Activated T-helper 1 cell treated with anti-CD3 and anti-CD28 coated beads, Interleukin-12 subunit alpha, Interleukin-12 subunit beta, Interleukin-2, Interleukin-4 antibody, amounts not matched to agents 30 ng/mL and 10 ng/mL and 1 ng/mL, durations not matched to agents 14 hours and 24 hours and 36 hours (primary cell): ENCODE measurements around the gene S100A7. TPM values are rescaled to one million over a fixed set of nuclear protein-coding genes. Genes with fewer than 3 reads are reported as not detected.

Experiments used
- DNase-seq: peaks from one replicate; pipeline ENCODE4 v3.0.0; 2021; ENCODE audit warnings: low spot score
- H3K27ac Mint-ChIP-seq: one replicate; pipeline ENCODE4 v1.8.0; 2021; ENCODE audit warnings: mild to moderate bottlenecking, mixed read lengths
- H3K27me3 Mint-ChIP-seq: one replicate; pipeline ENCODE4 v1.8.0; 2022; ENCODE audit warnings: mild to moderate bottlenecking, moderate library complexity, mixed read lengths; ENCODE audit not compliant: insufficient read depth
- H3K36me3 Mint-ChIP-seq: one replicate; pipeline ENCODE4 v1.8.0; 2021; ENCODE audit warnings: low read depth, mixed read lengths
- H3K4me1 Mint-ChIP-seq: one replicate; pipeline ENCODE4 v1.8.0; 2021; ENCODE audit warnings: low read depth, mixed read lengths
- H3K4me3 Mint-ChIP-seq: one replicate; pipeline ENCODE4 v1.8.0; 2021; ENCODE audit warnings: mild to moderate bottlenecking, moderate library complexity, mixed read lengths
- H3K9me3 Mint-ChIP-seq: one replicate; pipeline ENCODE4 v1.8.0; 2021; ENCODE audit warnings: mixed read lengths
- intact Hi-C: fragments of 100-400 bp; cut with micrococcal nuclease; formaldehyde crosslinking; loops from one replicate; pipeline ENCODE4 v1.15.1; 2024
- total RNA-seq: library from RNA; stranded (reverse); gene quantifications from 2 replicates; pipeline ENCODE4 v1.2.3, GENCODE V29; 2022

The S100A7 gene
- total RNA-seq, 1 donor from 2014 or later: not detected

DNA sequence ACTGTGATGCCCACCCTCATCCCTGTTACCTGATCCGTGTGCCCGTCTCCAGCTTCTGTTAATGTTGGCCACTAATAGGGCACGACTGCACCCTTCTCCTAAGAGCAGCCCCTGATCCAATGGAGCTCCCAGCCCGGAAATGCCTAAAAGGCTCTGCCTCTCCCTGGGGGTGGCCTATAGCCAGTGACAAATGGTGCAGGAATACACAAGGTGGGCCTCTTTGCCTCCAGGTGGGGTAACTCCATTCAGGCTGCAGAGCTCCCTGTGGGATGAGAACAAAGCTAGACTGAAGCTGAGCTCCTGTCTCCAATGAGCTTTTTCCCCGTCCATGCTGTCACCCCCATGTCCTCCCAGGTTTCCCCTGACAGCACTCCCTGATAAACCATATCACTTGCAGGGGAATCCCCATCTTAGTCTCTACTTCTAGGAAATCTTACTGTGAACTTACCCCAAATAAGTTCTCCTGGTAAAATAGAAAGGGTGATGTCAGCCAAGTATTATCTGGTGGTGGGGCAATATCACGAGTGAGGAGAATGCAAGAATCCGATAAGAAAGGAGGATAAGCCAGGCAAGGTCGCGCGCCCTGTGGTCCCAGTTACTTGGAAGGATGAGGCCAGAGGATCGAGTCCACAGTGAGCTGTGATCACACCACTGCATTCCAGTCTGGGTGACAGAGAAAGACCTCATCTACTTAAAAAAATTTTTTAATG, 25.6 kb downstream of the S100A7 start:
- Mint-ChIP-seq H3K9me3 (no peaks in the 10 kb centered on the region), H3K36me3 (no peaks in the 10 kb centered on the region), H3K27me3 (peaks cover 4% of the 10 kb centered on the region), H3K4me3 (no peak overlapping the region), H3K27ac (no peak overlapping the region), H3K4me1 (no peaks in the 10 kb centered on the region)
- DNase-seq: no peak
- intact Hi-C loops: no loop called here

- H3K4me3 Mint-ChIP-seq: no peak overlapping the region
- H3K36me3 Mint-ChIP-seq: no peaks in the 10 kb centered on the region
- no peak for DNase-seq
- peaks cover 7% of the 10 kb centered on the region for H3K27me3 Mint-ChIP-seq
- H3K27ac Mint-ChIP-seq: no peak overlapping the region
- no peaks in the 10 kb centered on the region for H3K4me1 Mint-ChIP-seq
- H3K9me3 Mint-ChIP-seq: no peaks in the 10 kb centered on the region
- intact Hi-C loops: no loop called here
Observed at GRCh38 chr1:153432874-153433681, 27.4 kb downstream of the S100A7 start.

GRCh38 chr1:153431928-153432327, 28.5 kb downstream of the S100A7 start:
- Mint-ChIP-seq H3K4me1 (no peaks in the 10 kb centered on the region), H3K9me3 (no peaks in the 10 kb centered on the region), H3K27ac (no peak overlapping the region), H3K4me3 (no peak overlapping the region), H3K36me3 (no peaks in the 10 kb centered on the region), H3K27me3 (peaks cover 7% of the 10 kb centered on the region)
- DNase-seq: no peak
- intact Hi-C loops: no loop called here

DNA sequence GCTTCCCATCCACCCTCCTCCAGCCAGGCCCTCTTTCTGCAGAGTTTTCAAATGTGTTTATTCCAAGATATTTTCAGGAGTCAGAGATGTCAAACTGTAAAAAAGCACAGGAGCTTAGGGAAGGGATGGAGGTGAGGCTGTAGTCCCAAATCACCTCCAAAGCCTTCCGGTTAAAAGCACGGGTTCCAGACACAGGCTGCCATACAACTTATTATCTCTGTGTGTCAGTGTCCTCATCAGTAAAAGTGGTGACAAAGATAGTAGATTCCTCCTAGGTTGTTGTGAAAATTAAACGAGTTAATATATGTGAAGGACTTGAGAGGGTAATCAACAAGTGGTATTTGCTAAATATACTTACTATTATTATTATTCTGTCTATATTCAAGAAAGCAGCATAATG, 29.0 kb downstream of the S100A7 start:
- Mint-ChIP-seq H3K4me1 (no peaks in the 10 kb centered on the region), H3K36me3 (no peaks in the 10 kb centered on the region), H3K9me3 (no peaks in the 10 kb centered on the region), H3K27me3 (peaks cover 7% of the 10 kb centered on the region), H3K4me3 (no peak overlapping the region), H3K27ac (no peak overlapping the region)
- DNase-seq: no peak
- intact Hi-C loops: no loop called here

DNA sequence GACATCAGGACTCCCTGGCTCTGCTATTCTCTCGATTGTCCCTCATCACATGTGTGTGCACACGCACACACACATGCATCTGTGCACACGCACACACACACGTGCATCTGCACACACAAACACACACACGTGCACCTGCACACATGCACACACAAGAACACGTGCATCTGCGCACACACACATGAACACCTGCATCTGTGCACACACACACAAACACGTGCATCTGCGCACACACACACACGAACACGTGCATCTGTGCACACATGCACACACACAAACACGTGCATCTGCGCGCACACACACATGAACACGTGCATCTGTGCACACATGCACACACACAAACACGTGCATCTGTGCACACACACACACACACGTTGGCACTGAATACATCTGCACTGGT, 29.4 kb downstream of the S100A7 start:
- Mint-ChIP-seq H3K36me3 (no peaks in the 10 kb centered on the region), H3K4me3 (no peak overlapping the region), H3K27ac (no peak overlapping the region), H3K4me1 (no peaks in the 10 kb centered on the region), H3K9me3 (no peaks in the 10 kb centered on the region), H3K27me3 (peaks cover 7% of the 10 kb centered on the region)
- intact Hi-C loops: no loop called here
- no peak for DNase-seq

DNA sequence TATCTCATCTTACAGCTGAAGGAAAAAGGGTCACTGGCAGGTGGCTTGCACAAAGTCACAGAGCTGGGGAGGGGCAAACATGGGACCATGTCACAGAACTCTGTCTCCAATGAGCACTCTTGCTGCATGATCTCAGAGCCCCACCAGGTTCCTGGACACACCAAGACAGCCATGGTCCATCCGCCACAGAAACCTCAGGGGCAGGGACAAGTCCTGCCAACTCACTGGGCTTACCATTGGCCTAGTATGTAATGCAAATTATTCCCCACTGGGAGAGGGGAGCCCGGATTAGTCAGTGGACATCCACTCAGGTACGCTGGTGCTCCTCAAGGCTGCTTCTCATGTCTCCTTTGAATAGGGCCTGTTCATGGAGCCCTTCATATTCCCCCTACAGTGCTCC, 29.9 kb downstream of the S100A7 start:
- intact Hi-C loops: no loop called here
- peaks cover 7% of the 10 kb centered on the region for H3K27me3 Mint-ChIP-seq

GRCh38 chr1:153430166-153430553, 30.3 kb downstream of the S100A7 start:
- intact Hi-C loops: no loop called here
- DNase-seq: no peak
- Mint-ChIP-seq H3K36me3 (no peaks in the 10 kb centered on the region), H3K4me1 (no peaks in the 10 kb centered on the region), H3K9me3 (no peaks in the 10 kb centered on the region), H3K27me3 (peaks cover 7% of the 10 kb centered on the region), H3K27ac (no peak overlapping the region), H3K4me3 (no peak overlapping the region)

More for the DNA sequence above, 29.9 kb downstream of the S100A7 start:
- DNase-seq: no peak
- no peaks in the 10 kb centered on the region for H3K4me1 Mint-ChIP-seq
- H3K9me3 Mint-ChIP-seq: no peaks in the 10 kb centered on the region
- H3K36me3 Mint-ChIP-seq: no peaks in the 10 kb centered on the region
- no peak overlapping the region for H3K27ac Mint-ChIP-seq
- H3K4me3 Mint-ChIP-seq: no peak overlapping the region

DNA sequence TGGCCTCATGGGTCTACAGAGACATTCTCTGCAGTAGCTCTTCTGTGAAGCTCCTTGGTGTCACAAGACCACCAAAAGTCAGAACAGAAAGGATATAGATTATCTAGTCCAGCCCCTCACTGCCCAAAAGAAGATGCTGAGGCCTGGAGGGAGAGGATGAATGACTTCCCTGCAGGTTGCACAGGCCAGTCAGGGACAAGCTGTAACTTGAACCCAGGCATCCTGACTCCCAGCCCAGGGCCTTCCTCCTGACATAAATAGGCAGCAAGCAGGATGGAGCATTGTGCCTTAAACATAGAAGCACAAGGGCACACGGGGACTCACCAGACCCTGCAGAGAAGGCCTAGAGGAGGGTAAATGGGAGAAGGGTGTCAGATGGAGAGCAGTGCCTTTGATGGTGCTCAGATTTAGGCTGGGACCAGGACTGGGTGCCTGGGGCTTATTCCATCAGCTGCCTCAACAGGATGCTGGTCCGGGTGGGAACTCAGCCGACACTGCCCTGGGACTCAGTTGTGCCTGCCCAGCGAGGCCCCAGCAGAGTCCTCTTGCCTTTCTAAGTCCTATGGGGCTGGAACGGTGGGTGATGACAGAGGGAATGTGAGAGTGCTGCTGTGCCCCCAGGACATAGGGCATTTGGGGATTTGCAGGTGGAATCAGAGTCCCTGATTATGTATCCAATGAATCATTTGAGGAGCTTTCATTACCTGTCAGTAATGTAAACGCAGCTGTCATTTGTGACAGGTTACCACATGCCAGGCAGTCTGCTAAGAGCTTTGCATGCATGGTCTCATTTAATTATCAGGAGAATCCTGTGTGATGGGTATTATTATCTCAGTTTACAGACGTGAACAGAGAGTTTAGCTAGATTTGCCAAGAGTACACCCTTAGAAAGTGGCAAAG, 30.9 kb downstream of the S100A7 start:
- Mint-ChIP-seq H3K36me3 (no peaks in the 10 kb centered on the region), H3K4me1 (no peaks in the 10 kb centered on the region), H3K27me3 (peaks cover 8% of the 10 kb centered on the region), H3K9me3 (no peaks in the 10 kb centered on the region), H3K4me3 (no peak overlapping the region), H3K27ac (no peak overlapping the region)
- DNase-seq: no peak
- intact Hi-C loops: no loop called here

- H3K4me1 Mint-ChIP-seq: no peaks in the 10 kb centered on the region
- no peaks in the 10 kb centered on the region for H3K36me3 Mint-ChIP-seq
- no peak for DNase-seq
- H3K27ac Mint-ChIP-seq: no peak overlapping the region
- H3K27me3 Mint-ChIP-seq: peaks cover 10% of the 10 kb centered on the region
- H3K4me3 Mint-ChIP-seq: no peak overlapping the region
- intact Hi-C loops: no loop called here
- H3K9me3 Mint-ChIP-seq: no peaks in the 10 kb centered on the region
Observed at GRCh38 chr1:153428791-153429190, 31.7 kb downstream of the S100A7 start.

GRCh38 chr1:153428073-153428638, 32.3 kb downstream of the S100A7 start:
- no peak overlapping the region for H3K4me3 Mint-ChIP-seq
- no peak for DNase-seq
- peaks cover 10% of the 10 kb centered on the region for H3K27me3 Mint-ChIP-seq
- H3K9me3 Mint-ChIP-seq: no peaks in the 10 kb centered on the region
- intact Hi-C loops: no loop called here
- no peak overlapping the region for H3K27ac Mint-ChIP-seq
- no peaks in the 10 kb centered on the region for H3K4me1 Mint-ChIP-seq
- no peaks in the 10 kb centered on the region for H3K36me3 Mint-ChIP-seq

GRCh38 chr1:153426809-153427208, 33.6 kb downstream of the S100A7 start:
- no peaks in the 10 kb centered on the region for H3K9me3 Mint-ChIP-seq
- no peak for DNase-seq
- H3K27ac Mint-ChIP-seq: no peak overlapping the region
- intact Hi-C loops: no loop called here
- H3K36me3 Mint-ChIP-seq: no peaks in the 10 kb centered on the region
- H3K4me1 Mint-ChIP-seq: no peaks in the 10 kb centered on the region
- H3K4me3 Mint-ChIP-seq: no peak overlapping the region
- H3K27me3 Mint-ChIP-seq: peaks cover 7% of the 10 kb centered on the region

DNA sequence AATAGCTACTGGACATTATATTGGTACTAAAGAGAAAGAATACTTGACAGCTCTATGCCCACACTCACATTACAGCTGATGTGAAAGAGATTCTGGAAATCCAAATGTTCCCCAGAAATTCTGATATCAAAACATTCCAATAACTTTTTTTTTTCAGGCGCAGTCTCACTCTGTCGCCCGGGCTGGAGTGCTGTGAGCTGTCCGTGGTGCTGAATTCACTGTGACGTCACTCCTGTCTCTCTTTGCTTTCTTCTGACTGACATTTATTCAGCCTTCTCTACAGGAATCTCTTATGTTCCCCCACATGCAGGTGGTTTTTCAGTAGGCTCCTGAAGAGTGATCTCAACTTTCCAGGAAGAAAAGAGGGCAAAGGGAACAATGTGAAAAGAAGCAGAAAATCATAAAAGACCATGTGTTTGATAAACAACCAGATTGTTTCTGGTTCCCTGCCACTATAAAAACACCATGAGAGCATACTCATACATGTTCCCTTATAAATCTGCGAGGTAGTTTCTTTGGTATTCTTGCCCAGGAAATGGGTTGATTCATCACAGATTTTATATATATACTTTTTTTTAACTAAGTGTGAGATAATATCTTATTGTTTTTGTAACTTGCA, 37.9 kb downstream of the S100A7 start:
- intact Hi-C loops: loop anchor here (1.0 kb wide), 1 partner anchor 30 kb away; no protein-coding TSS in a partner anchor
- no peaks in the 10 kb centered on the region for H3K4me1 Mint-ChIP-seq
- peak; percentile 50 for DNase-seq
- peaks cover 3% of the 10 kb centered on the region for H3K27me3 Mint-ChIP-seq
- H3K9me3 Mint-ChIP-seq: no peaks in the 10 kb centered on the region
- H3K27ac Mint-ChIP-seq: no peak overlapping the region
- H3K4me3 Mint-ChIP-seq: no peak overlapping the region
- no peaks in the 10 kb centered on the region for H3K36me3 Mint-ChIP-seq
